GM23338 (cell line): ENCODE results near the gene ASCL2. TPM values are rescaled to one million over a fixed set of nuclear protein-coding genes. Genes with fewer than 3 reads are reported as not detected.
A peak's percentile ranks its signal among the peaks of the same experiment; 100 is the strongest.

ENCODE experiments used
- ATAC-seq: fragments of 200-7000 bp; cut with Tn5 transposase; 3 replicates; pipeline ENCODE4 v1.9.1; 2020
- DNase-seq: peaks from one replicate; pipeline ENCODE4 v3.0.0-alpha.2; 2015; ENCODE audit warnings: low spot score
- H2AFZ ChIP-seq: fragments of 200-600 bp; sonication (generic); 2 replicates; pipeline ENCODE4 v1.8.0; 2016; ENCODE audit warnings: antibody characterized with exemption, mild to moderate bottlenecking, moderate library complexity
- H3F3A ChIP-seq: fragments of 200-600 bp; sonication (generic); replicated peaks from 2 replicates; pipeline ENCODE4 v1.8.0; 2017; ENCODE audit warnings: antibody characterized with exemption, mixed run types, low read depth
- H3K27ac ChIP-seq: fragments of 200-600 bp; sonication (generic); 2 replicates; pipeline ENCODE4 v1.6.1; 2016; ENCODE audit warnings: low read depth
- H3K27me3 ChIP-seq: fragments of 200-600 bp; sonication (generic); 2 replicates; pipeline ENCODE4 v1.8.0; 2016; ENCODE audit warnings: mild to moderate bottlenecking, mixed run types, moderate library complexity; ENCODE audit not compliant: insufficient read depth
- H3K36me3 ChIP-seq: fragments of 200-600 bp; sonication (generic); 2 replicates; pipeline ENCODE4 v1.8.0; 2016; ENCODE audit warnings: mild to moderate bottlenecking; ENCODE audit not compliant: insufficient read depth
- H3K4me1 ChIP-seq: fragments of 200-600 bp; sonication (generic); 2 replicates; pipeline ENCODE4 v1.8.0; 2016; ENCODE audit warnings: mild to moderate bottlenecking, moderate library complexity; ENCODE audit not compliant: insufficient read depth
- H3K4me2 ChIP-seq: fragments of 200-600 bp; sonication (generic); 2 replicates; pipeline ENCODE4 v1.7.1; 2017; ENCODE audit warnings: mixed run types
- H3K4me3 ChIP-seq: fragments of 200-600 bp; sonication (generic); 2 replicates; pipeline ENCODE4 v1.6.1; 2016; ENCODE audit warnings: mixed run types
- H3K79me2 ChIP-seq: fragments of 200-600 bp; sonication (generic); replicated peaks from 2 replicates; pipeline ENCODE4 v1.8.0; 2017; ENCODE audit warnings: mild to moderate bottlenecking; ENCODE audit not compliant: insufficient read depth
- H3K9me2 ChIP-seq: fragments of 200-600 bp; sonication (generic); 2 replicates; pipeline ENCODE4 v1.8.0; 2017; ENCODE audit not compliant: insufficient read depth
- H4K20me1 ChIP-seq: fragments of 200-600 bp; sonication (generic); replicated peaks from 2 replicates; pipeline ENCODE4 v1.8.0; 2017; ENCODE audit warnings: mild to moderate bottlenecking; ENCODE audit not compliant: insufficient read depth
- H3K27ac Mint-ChIP-seq: 2 replicates; pipeline ENCODE4 v1.8.0; 2020; ENCODE audit warnings: inconsistent platforms, mild to moderate bottlenecking, moderate library complexity, mixed read lengths
- H3K27me3 Mint-ChIP-seq: 3 replicates; pipeline ENCODE4 v1.8.0; 2022; ENCODE audit warnings: low read depth, mild to moderate bottlenecking, moderate library complexity, mixed read lengths, inconsistent platforms; ENCODE audit not compliant: insufficient read depth, poor library complexity
- H3K36me3 Mint-ChIP-seq: 3 replicates; pipeline ENCODE4 v1.8.0; 2021; ENCODE audit warnings: low read depth, mild to moderate bottlenecking, inconsistent platforms, moderate library complexity, mixed read lengths
- H3K4me1 Mint-ChIP-seq: 3 replicates; pipeline ENCODE4 v1.8.0; 2020; ENCODE audit warnings: mild to moderate bottlenecking, inconsistent platforms, mixed read lengths
- H3K4me3 Mint-ChIP-seq: 3 replicates; pipeline ENCODE4 v1.8.0; 2021; ENCODE audit warnings: moderate library complexity, mild to moderate bottlenecking, inconsistent platforms, mixed read lengths
- H3K9me3 Mint-ChIP-seq: 3 replicates; pipeline ENCODE4 v1.8.0; 2020; ENCODE audit warnings: moderate library complexity, mild to moderate bottlenecking, inconsistent platforms, mixed read lengths
- CREB1 ChIP-seq: fragments of 250-450 bp; sonication (Bioruptor Pico); IDR thresholded peaks from 2 replicates; pipeline ENCODE4 v1.5.0; 2020; ENCODE audit warnings: low read depth, mild to moderate bottlenecking, moderate library complexity
- EZH2phosphoT487 ChIP-seq: fragments of 200-600 bp; sonication (generic); IDR thresholded peaks from one replicate; pipeline ENCODE4 v1.8.1; 2018; ENCODE audit warnings: antibody characterized with exemption; ENCODE audit not compliant: unreplicated experiment
- NANOG ChIP-seq: IDR thresholded peaks from 2 replicates; pipeline ENCODE4 v1.6.1; 2016; ENCODE audit warnings: antibody characterized with exemption, borderline replicate concordance
- ZNF114 ChIP-seq: fragments of 250-450 bp; sonication (Bioruptor Pico); IDR thresholded peaks from 2 replicates; pipeline ENCODE4 v1.5.0; 2020; ENCODE audit warnings: mild to moderate bottlenecking, moderate library complexity
- ZNF462 ChIP-seq: fragments of 250-450 bp; sonication (Bioruptor Pico); IDR thresholded peaks from 2 replicates; pipeline ENCODE4 v1.5.0; 2020; ENCODE audit warnings: mild to moderate bottlenecking, moderate library complexity
- polyA plus RNA-seq: library from polyadenylated mRNA; unstranded; fragments of >200 nt; fragmentation: Nextera tagmentation; extraction: Ambion mirVana; gene quantifications from 2 replicates; pipeline ENCODE4 v1.2.1, GENCODE V29; 2016
- total RNA-seq: library from RNA; depleted of rRNA; stranded (reverse); fragments of >200 nt; shearing (Covaris generic); gene quantifications from 2 replicates; pipeline ENCODE4 v1.2.3, GENCODE V29; 2014

The ASCL2 gene
- total and polyA plus RNA-seq, 2 experiments from 2014 or later = 0.57 to 1.6 TPM

DNA sequence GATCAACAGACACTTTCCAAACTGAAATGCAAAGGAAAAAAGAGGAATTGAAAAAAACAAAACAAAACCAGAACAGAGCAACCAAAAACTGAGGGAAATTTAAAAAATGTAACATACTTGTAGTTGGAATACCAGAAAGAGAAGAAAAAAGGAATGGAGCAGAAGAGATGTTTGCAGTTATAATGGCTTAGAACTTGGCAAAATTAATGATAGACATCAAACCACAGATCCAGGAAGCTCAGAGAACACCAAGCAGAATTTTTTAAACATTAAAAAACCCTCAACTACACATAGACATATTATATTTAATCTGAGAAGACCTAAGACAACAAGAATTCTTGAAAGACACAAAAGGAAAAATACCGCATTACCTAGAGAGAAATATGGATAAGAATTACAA, 46.1 kb downstream of the ASCL2 start:
- Mint-ChIP-seq H3K36me3 (no peaks in the 10 kb centered on the region), H3K4me1 (peaks cover 20% of the 10 kb centered on the region), H3K27ac (no peak overlapping the region), H3K4me3 (no peak overlapping the region), H3K27me3 (no peaks in the 10 kb centered on the region), H3K9me3 (peaks cover 6% of the 10 kb centered on the region; the same call in 2 of the 3 replicates)
- H3K4me1 ChIP-seq = peaks cover 13% of the 10 kb centered on the region
- H3K9me2 ChIP-seq = 0 out of 2 replicates have a peak, but pooled peaks cover 14% of the 10 kb centered on the region
- H3K79me2 ChIP-seq = no peaks in the 10 kb centered on the region
- no peak overlapping the region for H3K27ac ChIP-seq
- peak overlapping the region; percentile 70 for H3K4me2 ChIP-seq
- no peak overlapping the region for H3K4me3 ChIP-seq
- H3K36me3 ChIP-seq = no peaks in the 10 kb centered on the region
- ATAC-seq (no peak), DNase-seq (no peak)
- H2AFZ ChIP-seq = no peak overlapping the region
- H3F3A ChIP-seq = no peaks in the 10 kb centered on the region
- H3K27me3 ChIP-seq = 0 out of 2 replicates have a peak, but pooled peaks cover 8% of the 10 kb centered on the region
- TF ChIP-seq ZNF114 (no peak), EZH2phosphoT487 (no peak), CREB1 (CRISPR knock-in tag) (no peak)
- no peaks in the 10 kb centered on the region for H4K20me1 ChIP-seq

DNA sequence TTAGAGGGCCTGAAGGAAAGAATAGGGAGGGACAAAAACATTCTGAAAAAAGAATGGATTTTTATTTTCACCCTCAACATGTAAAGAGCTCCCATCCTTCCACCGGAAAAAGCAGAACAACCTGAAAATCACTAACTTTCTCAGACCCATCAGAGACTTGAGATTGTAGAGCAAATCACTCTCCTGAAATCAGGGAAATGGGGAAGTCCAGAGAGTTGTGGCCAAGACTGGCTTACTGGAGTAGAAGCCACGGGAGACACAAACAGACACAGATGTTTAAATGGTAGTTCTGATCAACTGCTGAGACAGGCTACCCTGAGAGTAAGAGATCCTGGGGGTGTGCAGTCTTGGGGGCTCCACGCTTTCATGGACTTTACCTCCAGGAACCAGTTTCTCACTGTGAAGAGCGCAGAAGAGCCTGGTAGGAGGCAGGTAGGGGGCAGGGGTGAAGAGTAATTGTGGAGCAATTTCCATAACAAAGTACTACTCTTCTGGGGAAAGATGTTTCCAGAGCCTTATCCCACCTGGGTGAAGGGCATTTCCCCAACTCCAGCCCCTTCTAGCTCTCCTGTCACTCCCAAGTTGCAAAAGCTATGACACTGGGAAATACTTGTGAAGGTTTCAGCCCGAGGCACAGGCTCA, 47.1 kb downstream of the ASCL2 start:
- H3K27me3 Mint-ChIP-seq = peaks cover 8% of the 10 kb centered on the region
- DNase-seq (peak; percentile 62), ATAC-seq (peak; percentile 94)
- no peaks in the 10 kb centered on the region for H3F3A ChIP-seq
- peaks cover 13% of the 10 kb centered on the region for H3K4me1 ChIP-seq
- no peak overlapping the region for H3K27ac ChIP-seq
- H4K20me1 ChIP-seq = no peaks in the 10 kb centered on the region
- peak overlapping the region; percentile 11; the same call in 1 of the 3 replicates for H3K4me3 Mint-ChIP-seq
- no peak overlapping the region for H3K4me3 ChIP-seq
- TF ChIP-seq ZNF462 (CRISPR knock-in tag) = peak; percentile 69; the same call in 1 of the 2 replicates
- TF ChIP-seq EZH2phosphoT487 = no peak
- no peak for TF ChIP-seq NANOG
- no peak overlapping the region for H2AFZ ChIP-seq
- H3K27ac Mint-ChIP-seq = no peak overlapping the region
- H3K36me3 Mint-ChIP-seq = no peaks in the 10 kb centered on the region
- H3K27me3 ChIP-seq = 0 out of 2 replicates have a peak, but pooled peaks cover 8% of the 10 kb centered on the region
- H3K9me2 ChIP-seq = 0 out of 2 replicates have a peak, but pooled peaks cover 9% of the 10 kb centered on the region
- H3K36me3 ChIP-seq = no peaks in the 10 kb centered on the region
- peaks cover 6% of the 10 kb centered on the region; the same call in 2 of the 3 replicates for H3K9me3 Mint-ChIP-seq
- H3K4me1 Mint-ChIP-seq = peaks cover 23% of the 10 kb centered on the region
- H3K79me2 ChIP-seq = no peaks in the 10 kb centered on the region
- peak overlapping the region; percentile 70 for H3K4me2 ChIP-seq
